Adrenal gland (tissue), 12 donors: ENCODE measurements around the gene DIAPH3. TPM values are rescaled to one million over a fixed set of nuclear protein-coding genes. Genes with fewer than 3 reads are reported as not detected.
A peak's percentile ranks its signal among the peaks of the same experiment; 100 is the strongest.

Source experiments
- DNase-seq, 7 donors: peaks; one replicate each; pipeline ENCODE4 v3.0.0-alpha.2; 2019 to 2020
- H3K27ac ChIP-seq, 5 donors: fragments of 200-600 bp; sonication (generic) in 4 of 5; 1 replicate in 3 of 5; 2 replicates in 2 of 5; pipeline versions ENCODE4 v1.5.1 to v1.8.0; 2016 to 2020; ENCODE audit warnings: mild to moderate bottlenecking in 1 of 5
- H3K27me3 ChIP-seq: fragments of 200-600 bp; 2 replicates; pipeline ENCODE4 v1.8.0; 2021
- H3K36me3 ChIP-seq, 2 donors: fragments of 200-600 bp; replicated peaks in 1 of 2; 1 replicate in 1 of 2; 2 replicates in 1 of 2; pipeline versions ENCODE4 v1.5.1 to v1.8.0; 2018 to 2022
- H3K4me1 ChIP-seq, 2 donors: fragments of 200-600 bp; replicated peaks in 1 of 2; 1 replicate in 1 of 2; 2 replicates in 1 of 2; pipeline versions ENCODE4 v1.5.1 to v1.8.0; 2018 to 2021
- H3K4me3 ChIP-seq, 4 donors: fragments of 200-600 bp; sonication (generic) in 3 of 4; one replicate each; pipeline ENCODE4 v1.5.1; 2016 to 2018
- H3K9me3 ChIP-seq, 3 donors: fragments of 200-600 bp; sonication (generic) in 1 of 3; replicated peaks in 1 of 3; 1 replicate in 2 of 3; 2 replicates in 1 of 3; pipeline versions ENCODE4 v1.5.1 to v1.8.0; 2016 to 2021
- POLR2A ChIP-seq, 2 donors: fragments of 450-650 bp; IDR thresholded peaks; one replicate each; pipeline ENCODE4 v1.6.1; 2017; ENCODE audit warnings: antibody characterized with exemption in 2 of 2, mild to moderate bottlenecking in 2 of 2, moderate library complexity in 1 of 2
- WGBS, 4 donors: extraction: QIAGEN DNeasy Blood & Tissue Kit in 2 of 4; methylation state at CpG; one replicate each; pipeline versions ENCODE4 v1.1.5 to v1.1.7; 2013 to 2017; 5-methylcytosine and 5-hydroxymethylcytosine counted together
- intact Hi-C, 2 donors: fragments of 100-400 bp; cut with DNase I; formaldehyde crosslinking; loops; one replicate each; pipeline versions ENCODE4 v1.14.1 to v1.15.0; 2022 to 2023
- polyA plus RNA-seq, 3 donors: library from polyadenylated mRNA; stranded (reverse); fragments of 200-250 nt in 2 of 3; fragments of 350-450 nt in 1 of 3; fragmentation: Illumina TruSeq in 1 of 3; extraction: RNeasy Lipid Tissue Mini Kit (QIAGEN cat#74804) in 1 of 3; gene quantifications; one replicate each; pipeline ENCODE4 v1.2.3, GENCODE V29; 2013 to 2014
- total RNA-seq, 9 donors: library from RNA; depleted of rRNA in 4 of 9; stranded (reverse); fragments of >200 nt in 4 of 9; fragments of 120-200 nt in 1 of 9; fragmentation: NEBNext Ultra II Directional in 1 of 9; extraction: Animal tissue kit (Norgen Biotek cat#: 25700) in 1 of 9; gene quantifications; one replicate each; pipeline versions ENCODE4 v1.1.0 to v1.2.4, GENCODE V29; 2013 to 2023
- TF ChIP-seq, protein P1 (sequence below), 6 experiments: fragments of 450-650 bp in 4 of 6; fragments of 200-600 bp in 2 of 6; sonication (generic) in 1 of 6; IDR thresholded peaks; 1 replicate in 5 of 6; 2 replicates in 1 of 6; pipeline versions ENCODE4 v1.5.1 to v1.8.0; 2016 to 2021; ENCODE audit warnings: antibody characterized with exemption in 6 of 6, mild to moderate bottlenecking in 2 of 6, moderate library complexity in 1 of 6
- donor health status: healthy with polysubstance abuse.
- donor health status: Bipolar disorder and iron deficiency.
- donor health status: DM: yes; HTN: yes; CAD: no.
- donor health status: DM: no; HTN: no; CAD: no.
- donor health status: DM: no; HTN: no; CAD: no.
- donor health status: DM: yes; HTN: yes; CAD: no.

The DIAPH3 gene
- total and polyA plus RNA-seq, 12 donors, result 0.07 to 4.2 (median 0.42) TPM; not detected in 3

DNA sequence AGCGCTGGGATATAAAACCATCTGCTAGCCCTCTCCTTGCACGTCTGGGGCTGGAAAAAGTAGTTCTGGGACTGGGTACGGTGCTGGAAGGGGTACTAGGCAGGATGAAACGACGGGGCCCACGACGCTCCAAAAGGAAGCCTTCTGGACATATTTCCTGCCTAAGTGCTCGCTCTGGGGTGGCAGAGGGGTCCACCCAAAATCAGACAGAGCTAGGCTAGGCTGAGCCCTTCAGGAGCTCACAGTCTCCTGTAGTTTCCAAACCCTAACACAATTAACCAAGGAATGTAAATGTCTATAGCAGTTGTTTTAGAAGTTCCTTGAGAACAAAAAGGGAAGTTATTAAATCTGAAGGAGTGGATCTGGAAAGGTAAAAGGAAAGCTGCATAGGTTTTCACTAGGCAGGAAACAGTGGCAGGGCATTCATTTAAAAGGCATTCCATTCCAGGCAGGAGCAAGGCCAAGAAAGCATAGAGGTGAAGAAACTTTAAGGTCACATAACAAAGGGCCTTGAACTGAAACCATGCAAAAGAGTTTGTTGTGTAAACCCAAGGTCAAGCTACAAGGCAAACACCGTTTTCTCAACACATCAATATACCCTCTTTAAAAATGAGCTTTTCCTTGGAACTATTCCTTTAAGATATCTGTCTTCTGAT lies 634 bp upstream of the DIAPH3 start:
- no peak for TF ChIP-seq POLR2A (IDR thresholded peaks at IDR 0.05)
- TF ChIP-seq, protein P1, sequence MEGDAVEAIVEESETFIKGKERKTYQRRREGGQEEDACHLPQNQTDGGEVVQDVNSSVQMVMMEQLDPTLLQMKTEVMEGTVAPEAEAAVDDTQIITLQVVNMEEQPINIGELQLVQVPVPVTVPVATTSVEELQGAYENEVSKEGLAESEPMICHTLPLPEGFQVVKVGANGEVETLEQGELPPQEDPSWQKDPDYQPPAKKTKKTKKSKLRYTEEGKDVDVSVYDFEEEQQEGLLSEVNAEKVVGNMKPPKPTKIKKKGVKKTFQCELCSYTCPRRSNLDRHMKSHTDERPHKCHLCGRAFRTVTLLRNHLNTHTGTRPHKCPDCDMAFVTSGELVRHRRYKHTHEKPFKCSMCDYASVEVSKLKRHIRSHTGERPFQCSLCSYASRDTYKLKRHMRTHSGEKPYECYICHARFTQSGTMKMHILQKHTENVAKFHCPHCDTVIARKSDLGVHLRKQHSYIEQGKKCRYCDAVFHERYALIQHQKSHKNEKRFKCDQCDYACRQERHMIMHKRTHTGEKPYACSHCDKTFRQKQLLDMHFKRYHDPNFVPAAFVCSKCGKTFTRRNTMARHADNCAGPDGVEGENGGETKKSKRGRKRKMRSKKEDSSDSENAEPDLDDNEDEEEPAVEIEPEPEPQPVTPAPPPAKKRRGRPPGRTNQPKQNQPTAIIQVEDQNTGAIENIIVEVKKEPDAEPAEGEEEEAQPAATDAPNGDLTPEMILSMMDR (IDR thresholded peaks at IDR 0.05), result no peak
- peak overlapping the region; percentile 49 to 78 (median 69) for H3K4me3 ChIP-seq
- H3K27me3 ChIP-seq, result no peaks in the 10 kb centered on the region
- H3K36me3 ChIP-seq, result no peaks in the 10 kb centered on the region
- H3K4me1 ChIP-seq, result peaks cover 14 to 24% of the 10 kb centered on the region in 2 donors
- intact Hi-C loops, result no loop called here
- 3 to 6% (median 4%) methylated on average over 8 to 9 of the region's 9 CpGs for WGBS, 4 donors
- H3K9me3 ChIP-seq, result no peaks in the 10 kb centered on the region
- peak in 1 of 7 donors; percentile 18 for DNase-seq
- H3K27ac ChIP-seq, result peak overlapping the region; percentile 56 to 91 (median 87)

DNA sequence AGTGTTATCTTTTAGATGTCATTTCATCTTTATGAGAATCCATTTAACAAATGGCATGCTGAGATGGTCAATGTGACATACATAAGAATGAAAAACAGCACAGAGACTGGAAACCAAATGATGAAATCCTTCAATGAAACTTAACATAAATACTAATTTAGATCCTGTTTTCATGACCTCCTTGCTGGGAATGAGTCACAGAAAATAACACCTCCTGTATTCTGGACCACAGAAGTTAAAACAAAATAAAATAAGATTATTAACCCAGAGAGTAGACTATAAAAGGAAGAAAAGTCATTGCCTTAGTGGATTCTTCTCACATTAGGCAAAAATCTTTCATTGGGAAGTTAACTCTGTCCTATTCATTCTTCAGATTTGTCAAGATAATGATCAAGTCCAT lies 1.6 kb downstream of the DIAPH3 start:
- Histone ChIP-seq H3K27ac (no peak overlapping the region), H3K4me3 (no peak overlapping the region), H3K4me1 (peaks cover 14 to 24% of the 10 kb centered on the region in 2 donors), H3K36me3 (no peaks in the 10 kb centered on the region), H3K9me3 (no peaks in the 10 kb centered on the region), H3K27me3 (no peaks in the 10 kb centered on the region)
- TF ChIP-seq, protein P1 (IDR thresholded peaks at IDR 0.05), result no peak
- TF ChIP-seq POLR2A (IDR thresholded peaks at IDR 0.05), result no peak
- intact Hi-C loops, result no loop called here
- DNase-seq, result no peak

DNA sequence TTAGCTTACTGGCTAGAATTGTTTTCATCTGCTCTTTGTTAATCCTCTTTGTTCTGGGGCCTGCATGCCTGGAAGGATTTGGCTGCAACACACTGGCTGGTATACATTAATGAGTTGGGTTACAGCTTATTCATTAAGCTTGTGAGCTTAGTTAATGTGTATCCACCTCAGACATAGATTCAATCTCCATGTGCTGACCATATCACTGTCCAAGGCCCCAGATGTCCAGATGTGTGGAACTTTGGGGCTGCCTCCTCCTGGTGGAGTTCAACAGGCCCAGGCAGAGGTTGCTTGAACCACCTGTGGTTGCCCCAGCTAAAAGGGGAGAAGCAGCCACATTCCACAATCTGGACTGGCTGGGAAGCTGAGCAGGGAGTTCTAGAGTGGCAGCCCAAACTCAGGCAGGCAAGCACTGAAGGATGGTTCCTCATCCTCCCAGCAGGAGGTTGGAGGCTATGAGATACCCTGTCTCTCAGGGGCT lies 5.4 kb downstream of the DIAPH3 start:
- DNase-seq, result no peak
- intact Hi-C loops, result no loop called here
- Histone ChIP-seq H3K4me3 (no peak overlapping the region), H3K4me1 (peaks cover 3 to 4% of the 10 kb centered on the region in 2 donors), H3K9me3 (no peaks in the 10 kb centered on the region), H3K27me3 (no peaks in the 10 kb centered on the region), H3K27ac (no peak overlapping the region), H3K36me3 (no peaks in the 10 kb centered on the region)
- TF ChIP-seq, protein P1 (IDR thresholded peaks at IDR 0.05), result no peak
- TF ChIP-seq POLR2A (IDR thresholded peaks at IDR 0.05), result no peak

DNA sequence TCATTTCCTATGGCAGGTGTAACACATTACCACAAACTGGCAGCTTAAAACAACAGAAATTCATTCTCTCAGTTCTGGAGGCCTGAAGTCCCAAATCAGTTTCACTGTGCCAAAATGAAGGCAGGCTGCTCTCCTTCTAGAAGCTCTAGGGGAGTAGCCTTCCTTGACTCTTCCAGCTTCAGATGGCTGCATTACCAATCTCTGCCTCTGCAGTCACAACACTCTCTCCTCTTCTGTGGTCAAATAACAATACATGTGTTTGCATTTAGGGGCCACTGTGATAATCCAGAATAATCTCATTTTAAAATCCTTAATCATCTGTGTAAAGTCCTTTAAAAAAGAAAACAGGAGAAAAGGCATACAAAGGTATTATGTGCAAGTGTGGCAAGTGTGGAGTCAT lies 7.8 kb downstream of the DIAPH3 start:
- H3K4me3 ChIP-seq, result no peak overlapping the region
- no peaks in the 10 kb centered on the region for H3K9me3 ChIP-seq
- H3K27ac ChIP-seq, result no peak overlapping the region
- TF ChIP-seq, protein P1 (IDR thresholded peaks at IDR 0.05), result no peak
- no peak for TF ChIP-seq POLR2A (IDR thresholded peaks at IDR 0.05)
- H3K4me1 ChIP-seq, result no peaks in the 10 kb centered on the region
- H3K27me3 ChIP-seq, result no peaks in the 10 kb centered on the region
- intact Hi-C loops, result no loop called here
- DNase-seq, result no peak
- peaks cover 0 to 3% of the 10 kb centered on the region in 2 donors for H3K36me3 ChIP-seq
